SK-N-MC (cell line): ENCODE results near the gene ATRN.

Experiments
- EZH2 ChIP-seq: fragments of 200-600 bp; sonication (generic); IDR thresholded peaks from one replicate; pipeline ENCODE4 v1.6.1; 2017; ENCODE audit warnings: antibody characterized with exemption
- POLR2AphosphoS5 ChIP-seq: IDR thresholded peaks from 2 replicates; pipeline ENCODE4 v1.6.1; 2012; ENCODE audit warnings: mild to moderate bottlenecking, low read depth, low read length, borderline replicate concordance

GRCh38 chr20:3653921-3654320 is 183.1 kb downstream of the ATRN start:
- TF ChIP-seq POLR2AphosphoS5 (no peak), EZH2 (no peak)
